SU-DHL-6 (cell line): ENCODE measurements around the gene SLC30A7.

Experiments
- H2AFZ ChIP-seq: fragments of 200-600 bp; sonication (generic); 2 replicates; pipeline ENCODE4 v1.6.1; 2014; ENCODE audit warnings: low read depth, mild to moderate bottlenecking, moderate library complexity, mixed read lengths, antibody characterized with exemption, low read length; ENCODE audit not compliant: severe bottlenecking
- H3F3A ChIP-seq: fragments of 200-600 bp; shearing (Covaris generic); 2 replicates; pipeline ENCODE4 v1.6.0; 2016; ENCODE audit warnings: antibody characterized with exemption, mild to moderate bottlenecking; ENCODE audit not compliant: insufficient read depth
- H3K27ac ChIP-seq: fragments of 200-600 bp; sonication (generic); 2 replicates; pipeline ENCODE4 v1.5.1; 2016; ENCODE audit warnings: low read depth, mild to moderate bottlenecking, low read length, moderate library complexity, mixed read lengths
- H3K27me3 ChIP-seq: fragments of 200-600 bp; sonication (generic), shearing (Covaris generic); 2 replicates; pipeline ENCODE4 v1.6.0; 2014; ENCODE audit warnings: mild to moderate bottlenecking, low read length
- H3K36me3 ChIP-seq: fragments of 200-600 bp; sonication (generic); 2 replicates; pipeline ENCODE4 v1.6.1; 2014; ENCODE audit warnings: mild to moderate bottlenecking, low read length, mixed read lengths
- H3K4me2 ChIP-seq: fragments of 300-600, 200-600 bp; shearing (Covaris generic), sonication (generic); 2 replicates; pipeline ENCODE4 v1.6.0; 2014; ENCODE audit warnings: low read length, low read depth, mild to moderate bottlenecking; ENCODE audit not compliant: poor library complexity, severe bottlenecking
- H3K4me3 ChIP-seq: fragments of 200-600 bp; sonication (generic); 2 replicates; pipeline ENCODE4 v1.5.1; 2014; ENCODE audit warnings: antibody characterized with exemption, low read length, mild to moderate bottlenecking, mixed read lengths; ENCODE audit not compliant: insufficient read depth, poor library complexity, severe bottlenecking
- H3K79me2 ChIP-seq: fragments of 200-600 bp; sonication (generic); 2 replicates; pipeline ENCODE4 v1.6.1; 2014; ENCODE audit warnings: mild to moderate bottlenecking, low read length, moderate library complexity; ENCODE audit not compliant: insufficient read depth
- H3K9ac ChIP-seq: fragments of 200-600 bp; sonication (generic); 2 replicates; pipeline ENCODE4 v1.7.0; 2014; ENCODE audit warnings: mild to moderate bottlenecking, low read length
- H3K9me2 ChIP-seq: fragments of 200-600 bp; sonication (generic); replicated peaks from 2 replicates; pipeline ENCODE4 v1.6.1; 2014; ENCODE audit warnings: low read length; ENCODE audit not compliant: insufficient read depth
- H3K9me3 ChIP-seq: fragments of 200-600 bp; sonication (generic); 2 replicates; pipeline ENCODE4 v1.6.1; 2014; ENCODE audit warnings: low read length, mixed read lengths; ENCODE audit not compliant: insufficient read depth
- H4K20me1 ChIP-seq: fragments of 200-600 bp; sonication (generic); 2 replicates; pipeline ENCODE4 v1.6.1; 2014; ENCODE audit warnings: low read depth, mild to moderate bottlenecking, antibody characterized with exemption, low read length, moderate library complexity, mixed read lengths
- CTCF ChIP-seq: fragments of 200-600 bp; sonication (generic); IDR thresholded peaks from one replicate; pipeline ENCODE4 v1.5.1; 2017; ENCODE audit warnings: antibody characterized with exemption, mild to moderate bottlenecking, low read length, moderate library complexity; ENCODE audit not compliant: insufficient read depth, poor library complexity, severe bottlenecking
- EZH2phosphoT487 ChIP-seq: fragments of 200-600 bp; sonication (generic), shearing (Covaris generic); conservative IDR thresholded peaks from 2 replicates; pipeline ENCODE4 v1.6.1; 2018; ENCODE audit warnings: mild to moderate bottlenecking, antibody characterized with exemption, low read length, moderate library complexity, mixed read lengths

Gene SLC30A7

GRCh38 chr1:101027194-101027772 is 131.4 kb downstream of the SLC30A7 start:
- Histone ChIP-seq H3K36me3 (peaks cover 9% of the 10 kb centered on the region; the same call in 1 of the 2 replicates), H3K4me3 (peak overlapping the region; percentile 91), H3K9me3 (no peaks in the 10 kb centered on the region), H3K9ac (no peak overlapping the region), H3K4me2 (peak overlapping the region; percentile 64), H4K20me1 (no peaks in the 10 kb centered on the region), H3K79me2 (peaks cover 62% of the 10 kb centered on the region), H3K27ac (no peak overlapping the region), H3K27me3 (no peaks in the 10 kb centered on the region), H3K9me2 (no peaks in the 10 kb centered on the region), H3F3A (0 out of 2 replicates have a peak, but pooled peaks cover 5% of the 10 kb centered on the region), H2AFZ (no peak overlapping the region)
- no peak for TF ChIP-seq CTCF
- no peak for TF ChIP-seq EZH2phosphoT487

GRCh38 chr1:101028466-101028865 is 132.6 kb downstream of the SLC30A7 start:
- H4K20me1 ChIP-seq = no peaks in the 10 kb centered on the region
- H3F3A ChIP-seq = 0 out of 2 replicates have a peak, but pooled peaks cover 4% of the 10 kb centered on the region
- peak overlapping the region; percentile 64 for H3K4me2 ChIP-seq
- no peak overlapping the region for H3K9ac ChIP-seq
- peaks cover 8% of the 10 kb centered on the region; the same call in 1 of the 2 replicates for H3K36me3 ChIP-seq
- peaks cover 73% of the 10 kb centered on the region for H3K79me2 ChIP-seq
- no peaks in the 10 kb centered on the region for H3K9me3 ChIP-seq
- no peak for TF ChIP-seq CTCF
- no peak for TF ChIP-seq EZH2phosphoT487
- H3K4me3 ChIP-seq = no peak overlapping the region
- H3K27ac ChIP-seq = no peak overlapping the region
- H3K27me3 ChIP-seq = no peaks in the 10 kb centered on the region
- no peaks in the 10 kb centered on the region for H3K9me2 ChIP-seq
- H2AFZ ChIP-seq = no peak overlapping the region

- H3K9me3 ChIP-seq = no peaks in the 10 kb centered on the region
- peaks cover 79% of the 10 kb centered on the region for H3K79me2 ChIP-seq
- no peaks in the 10 kb centered on the region for H3F3A ChIP-seq
- no peak overlapping the region for H2AFZ ChIP-seq
- no peak overlapping the region for H3K9ac ChIP-seq
- H3K4me3 ChIP-seq = no peak overlapping the region
- H3K36me3 ChIP-seq = peaks cover 4% of the 10 kb centered on the region; the same call in 1 of the 2 replicates
- peak overlapping the region; percentile 64 for H3K4me2 ChIP-seq
- H3K9me2 ChIP-seq = no peaks in the 10 kb centered on the region
- no peak overlapping the region for H3K27ac ChIP-seq
- no peaks in the 10 kb centered on the region for H4K20me1 ChIP-seq
- H3K27me3 ChIP-seq = no peaks in the 10 kb centered on the region
- TF ChIP-seq CTCF (no peak), EZH2phosphoT487 (no peak)
Observed at GRCh38 chr1:101029184-101029583, 133.3 kb downstream of the SLC30A7 start.
